Putamen (tissue), 1 donor: ENCODE results near the gene C18orf54.
A peak's percentile ranks its signal among the peaks of the same experiment; 100 is the strongest.
"Not testable (repeated sequence)": the region's sequence is repeated elsewhere in the genome, so short reads cannot be mapped to it uniquely, and the experiment has no call there.

Experiments used
- DNase-seq: peaks from one replicate; pipeline ENCODE4 v3.0.0-alpha.2; 2016; ENCODE audit warnings: low spot score

Gene C18orf54

DNA sequence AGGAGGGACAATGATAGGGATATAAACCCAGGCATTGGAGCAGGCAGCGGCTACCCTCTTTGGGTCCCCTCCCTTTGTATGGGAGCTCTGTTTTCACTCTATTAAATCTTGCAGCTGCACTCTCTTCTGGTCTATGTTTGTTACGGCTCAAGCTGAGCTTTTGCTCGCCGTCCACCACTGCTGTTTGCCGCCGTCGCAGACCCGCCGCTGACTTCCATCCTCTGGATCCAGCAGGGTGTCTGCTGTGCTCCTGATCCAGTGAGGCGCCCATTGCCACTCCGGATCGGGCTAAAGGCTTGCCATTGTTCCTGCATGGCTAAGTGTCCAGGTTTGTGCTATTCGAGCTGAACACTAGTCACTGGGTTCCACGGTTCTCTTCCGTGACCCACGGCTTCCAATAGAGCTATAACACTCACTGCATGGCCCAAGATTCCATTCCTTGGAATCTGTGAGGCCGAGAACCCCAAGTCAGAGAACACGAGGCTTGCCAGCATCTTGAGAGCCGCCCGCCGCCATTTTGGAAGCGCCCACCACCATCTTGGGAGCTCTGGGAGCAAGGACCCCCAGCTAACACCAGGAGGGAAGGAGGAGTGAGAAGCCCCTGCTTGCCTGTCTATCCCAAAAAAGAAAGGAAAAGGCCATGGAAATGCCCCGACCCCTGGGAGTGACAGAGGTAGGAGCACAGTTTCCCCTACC, 29.2 kb downstream of the C18orf54 start:
- DNase-seq = not testable (repeated sequence)

DNA sequence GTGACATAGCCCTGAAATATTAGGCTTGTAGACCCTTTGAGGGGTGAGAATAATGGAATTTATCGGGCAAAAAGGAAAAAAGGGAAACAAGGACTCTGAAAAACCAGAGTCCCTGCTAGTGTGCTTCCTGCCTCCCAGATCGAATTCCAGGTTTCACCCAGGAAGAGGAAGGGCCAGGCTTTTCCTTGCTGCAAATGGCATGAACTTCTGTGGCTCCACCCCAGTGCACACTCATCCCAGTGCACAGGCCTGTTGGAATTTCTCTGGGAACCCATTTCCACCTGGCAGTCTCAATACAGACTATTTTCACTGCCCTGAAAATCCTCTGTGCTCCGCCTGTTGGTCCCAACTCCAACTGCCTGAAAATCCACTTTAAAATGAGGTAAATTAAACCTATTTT, 29.9 kb downstream of the C18orf54 start:
- DNase-seq = no peak

DNA sequence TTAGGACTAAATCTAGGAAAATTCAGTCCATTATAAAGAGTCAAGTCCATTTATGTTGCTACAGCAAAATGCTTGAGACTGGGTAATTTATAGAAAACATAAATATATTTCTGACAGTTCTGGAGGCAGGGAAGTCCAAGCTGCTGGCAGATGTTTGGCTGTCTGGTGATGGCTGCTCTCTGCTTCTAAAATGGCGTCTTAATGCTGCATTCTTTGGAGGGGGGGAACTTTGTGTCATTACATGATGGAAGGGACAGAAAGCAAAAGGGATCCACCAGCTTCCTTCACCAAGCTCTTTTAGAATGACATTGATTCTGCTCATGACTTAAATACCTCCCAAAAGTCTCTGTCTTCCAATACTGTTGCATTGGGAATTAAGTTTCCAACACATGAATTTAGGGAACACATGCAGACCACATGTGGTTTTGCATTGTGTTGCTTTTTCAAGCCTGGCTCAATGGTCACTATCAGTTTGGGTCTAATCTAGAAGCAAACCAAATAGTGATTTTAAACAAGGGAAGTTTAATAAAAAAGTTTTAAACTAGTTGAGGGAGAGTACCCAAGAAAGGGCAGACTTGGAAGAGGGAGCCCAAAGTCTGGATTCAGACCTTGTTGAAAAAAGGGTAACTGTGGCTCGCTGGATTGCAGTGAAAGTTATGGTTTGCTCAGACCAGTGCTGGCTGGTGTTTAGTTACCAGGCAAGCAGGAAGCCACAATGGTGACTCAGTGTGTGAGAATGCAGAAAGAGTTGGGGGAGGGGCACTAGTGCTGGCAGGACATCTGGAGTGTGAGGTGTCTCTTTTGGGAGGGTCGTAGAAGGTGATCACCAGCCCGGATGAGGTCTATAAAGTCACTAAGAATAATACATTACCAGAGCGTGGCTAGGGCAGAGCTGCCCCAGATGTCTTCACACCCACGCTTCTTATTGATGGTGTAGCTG, 30.8 kb downstream of the C18orf54 start:
- no peak for DNase-seq

GRCh38 chr18:54389143-54389505, 31.4 kb downstream of the C18orf54 start:
- DNase-seq = no peak

DNA sequence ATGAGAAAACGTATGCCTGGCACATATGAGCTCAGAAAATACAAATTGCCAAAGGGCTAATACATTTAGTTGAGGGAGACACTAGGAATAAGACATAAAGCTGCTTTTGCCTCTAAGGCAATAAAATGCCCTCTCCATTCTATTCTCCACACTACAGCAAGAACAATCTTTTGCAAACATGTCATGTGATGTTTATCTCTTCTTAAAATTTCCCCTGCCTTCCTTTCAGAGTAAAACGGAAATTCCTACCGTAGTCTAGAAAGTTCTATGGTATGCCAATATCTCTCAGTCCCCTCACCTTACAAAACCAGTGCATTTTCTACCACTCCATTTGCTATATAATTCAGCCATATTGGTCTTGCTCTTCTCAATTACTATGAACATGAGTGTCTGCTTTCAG, 33.1 kb downstream of the C18orf54 start:
- no peak for DNase-seq

- DNase-seq = peak; percentile 65
These were observed 34.9 kb downstream of the C18orf54 start for GRCh38 chr18:54392543-54393023.

DNA sequence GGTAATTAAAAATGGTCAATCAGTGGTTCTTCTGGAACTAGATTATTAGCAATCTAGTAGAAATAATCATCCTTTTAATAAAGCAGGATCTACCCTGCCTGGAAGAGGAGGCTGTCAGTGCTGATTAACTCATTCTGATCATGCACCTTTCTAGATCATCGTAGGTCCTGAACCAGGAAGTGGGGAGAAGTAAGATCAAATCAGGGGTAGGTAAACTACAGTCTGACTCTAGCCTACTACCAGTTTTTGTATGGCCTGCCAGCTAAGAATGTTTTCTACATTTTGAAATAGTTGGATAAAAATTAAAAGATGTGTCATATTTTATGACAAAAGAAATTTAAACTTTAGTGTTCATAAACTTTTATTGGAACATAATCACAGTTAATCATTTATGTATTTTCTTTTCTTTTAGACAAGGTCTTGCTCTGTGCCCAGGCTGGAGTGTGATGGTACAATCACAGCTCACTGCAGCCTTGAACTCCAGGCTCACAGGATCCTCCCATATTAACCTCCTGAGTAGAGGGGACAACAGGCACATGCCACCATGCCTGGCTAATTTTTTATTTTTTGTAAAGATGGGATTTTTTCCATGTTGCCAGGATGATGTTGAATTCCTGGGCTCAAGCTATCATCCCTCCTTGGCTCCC, 36.1 kb downstream of the C18orf54 start:
- no peak for DNase-seq

- DNase-seq = no peak
These were observed 39.1 kb downstream of the C18orf54 start for GRCh38 chr18:54396760-54397159.

DNA sequence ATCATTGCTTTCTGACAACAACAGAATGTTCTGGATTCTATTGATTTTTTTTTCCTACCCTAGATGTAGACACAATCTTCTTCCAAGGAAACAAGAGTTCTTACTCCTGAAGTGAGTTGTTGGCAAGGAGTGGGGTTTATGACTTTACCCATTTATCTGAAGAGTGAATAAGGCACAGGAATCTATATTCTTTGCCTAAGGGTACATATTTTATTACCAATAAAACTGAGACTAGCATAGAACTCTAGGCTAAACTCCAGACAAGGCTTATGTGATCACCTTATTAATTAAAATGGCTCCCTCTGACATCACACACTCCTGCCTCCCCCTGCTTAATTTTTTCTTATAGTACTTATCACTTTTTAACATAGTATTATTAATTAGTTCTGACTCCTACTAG, 47.6 kb downstream of the C18orf54 start:
- no peak for DNase-seq

DNA sequence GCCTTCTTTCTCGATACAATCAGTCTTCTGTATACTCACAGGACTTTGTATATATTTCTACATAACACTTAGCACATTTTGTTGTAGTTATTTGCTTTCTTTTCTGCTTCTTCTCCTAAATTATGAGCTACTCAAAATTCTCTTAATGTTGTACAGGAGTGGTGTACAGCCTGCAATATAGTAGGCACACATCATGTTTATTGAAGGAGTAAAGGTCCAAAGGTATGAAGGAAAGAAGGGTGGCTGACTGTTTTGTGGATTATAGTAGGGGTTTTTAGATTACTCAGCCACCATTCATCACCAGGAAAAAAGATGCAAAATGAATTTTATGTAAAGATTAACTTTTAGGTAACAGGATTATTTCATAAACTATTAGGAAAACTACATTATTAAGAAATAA, 54.1 kb downstream of the C18orf54 start:
- no peak for DNase-seq

GRCh38 chr18:54415086-54415485, 57.4 kb downstream of the C18orf54 start:
- DNase-seq = no peak

GRCh38 chr18:54416436-54416835, 58.7 kb downstream of the C18orf54 start:
- no peak for DNase-seq

GRCh38 chr18:54423831-54424230, 66.1 kb downstream of the C18orf54 start:
- no peak for DNase-seq

DNA sequence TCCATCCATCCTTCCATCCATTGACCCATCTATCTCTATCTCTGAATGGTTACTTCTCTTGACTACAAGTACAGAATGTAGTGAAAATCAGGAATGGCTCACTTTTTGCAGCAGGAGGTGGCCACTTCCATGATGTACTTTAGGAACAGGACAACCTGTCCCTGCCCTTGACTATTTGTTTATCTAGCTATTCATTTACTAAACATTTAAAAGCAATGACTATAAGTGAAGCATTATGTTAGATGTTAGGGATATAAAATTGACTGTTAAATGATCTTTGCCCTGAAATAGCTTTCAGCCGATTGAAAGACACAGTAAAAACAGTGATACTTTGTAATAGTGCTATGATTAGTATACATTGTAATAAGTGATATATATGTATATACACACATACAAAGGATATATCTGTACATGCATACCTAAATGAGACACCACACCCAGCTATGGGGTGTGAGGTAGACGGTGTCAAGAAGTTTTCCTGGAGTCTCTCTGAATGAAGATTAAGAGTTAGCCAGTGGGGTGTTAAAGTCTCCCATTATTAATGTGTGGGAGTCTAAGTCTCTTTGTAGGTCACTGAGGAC, 68.5 kb downstream of the C18orf54 start:
- no peak for DNase-seq
